Stomach smooth muscle (tissue), 2 donors: ENCODE results near the gene BIK.

ENCODE experiments used
- H3K27ac ChIP-seq: one replicate; pipeline ENCODE4 v1.7.0; 2013; ENCODE audit warnings: mild to moderate bottlenecking, low read length, inconsistent platforms
- H3K27me3 ChIP-seq, 2 donors: one replicate each; pipeline ENCODE4 v1.7.0; 2013; ENCODE audit warnings: low read length in 2 of 2; ENCODE audit not compliant: insufficient read depth in 2 of 2, control insufficient read depth in 1 of 2
- H3K36me3 ChIP-seq, 2 donors: one replicate each; pipeline ENCODE4 v1.7.0; 2013; ENCODE audit warnings: low read length in 2 of 2; ENCODE audit not compliant: control insufficient read depth in 2 of 2, insufficient read depth in 2 of 2
- H3K4me1 ChIP-seq: one replicate; pipeline ENCODE4 v1.7.0; 2013; ENCODE audit warnings: low read length; ENCODE audit not compliant: control insufficient read depth, insufficient read depth
- H3K4me3 ChIP-seq, 2 donors: one replicate each; pipeline ENCODE4 v1.7.0; 2013; ENCODE audit warnings: low read length in 2 of 2
- H3K9ac ChIP-seq, 2 donors: one replicate each; pipeline ENCODE4 v1.7.0; 2013; ENCODE audit warnings: low read length in 2 of 2, mild to moderate bottlenecking in 1 of 2
- H3K9me3 ChIP-seq, 2 donors: one replicate each; pipeline ENCODE4 v1.7.0; 2013; ENCODE audit warnings: low read length in 2 of 2; ENCODE audit not compliant: control insufficient read depth in 2 of 2
- donor health status: healthy.
- donor health status: Pancreatic carcinoma.

Gene BIK

DNA sequence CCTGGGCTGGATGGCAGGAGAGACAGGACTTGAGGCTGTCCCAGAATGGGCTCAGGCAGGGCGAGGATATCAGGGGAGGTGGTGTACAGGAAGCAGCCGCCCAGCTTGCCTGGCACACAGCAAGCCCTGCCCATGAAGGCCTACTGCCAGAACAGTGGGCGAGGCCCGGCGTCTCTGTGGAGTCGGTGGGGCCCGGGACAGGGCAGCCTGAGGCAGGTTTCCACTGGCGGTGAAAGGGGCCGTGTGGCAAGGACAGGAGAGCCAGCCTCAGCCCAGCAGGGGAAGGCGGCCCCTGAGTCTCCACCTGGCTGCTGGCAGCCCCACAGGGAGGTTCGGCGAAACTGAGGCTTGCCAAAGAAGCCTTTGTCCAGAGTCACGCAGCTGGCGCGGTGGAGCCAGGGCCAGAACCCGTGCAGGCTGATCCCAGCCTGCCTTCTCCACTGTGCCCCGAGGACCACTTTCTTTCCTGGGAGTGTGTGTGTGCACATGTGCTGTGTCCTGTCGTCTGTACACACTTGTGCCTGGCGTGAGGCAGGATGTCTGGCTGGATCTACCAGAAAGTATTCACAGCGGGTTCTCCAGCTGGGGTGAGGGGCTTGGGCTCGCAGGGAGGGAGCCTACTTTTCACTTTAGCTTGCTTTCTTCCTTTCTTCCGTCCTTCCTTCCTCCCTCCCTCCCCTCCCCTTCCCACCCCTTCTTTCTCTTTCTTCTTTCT is 42.0 kb downstream of the BIK start:
- H3K4me3 ChIP-seq = peak overlapping the region; percentile 81
- no peaks in the 10 kb centered on the region for H3K9me3 ChIP-seq
- H3K9ac ChIP-seq = peak overlapping the region; percentile 74 to 82
- H3K27me3 ChIP-seq = no peaks in the 10 kb centered on the region
- peaks cover 19% of the 10 kb centered on the region for H3K4me1 ChIP-seq
- H3K27ac ChIP-seq = peak overlapping the region; percentile 58
- no peaks in the 10 kb centered on the region for H3K36me3 ChIP-seq

DNA sequence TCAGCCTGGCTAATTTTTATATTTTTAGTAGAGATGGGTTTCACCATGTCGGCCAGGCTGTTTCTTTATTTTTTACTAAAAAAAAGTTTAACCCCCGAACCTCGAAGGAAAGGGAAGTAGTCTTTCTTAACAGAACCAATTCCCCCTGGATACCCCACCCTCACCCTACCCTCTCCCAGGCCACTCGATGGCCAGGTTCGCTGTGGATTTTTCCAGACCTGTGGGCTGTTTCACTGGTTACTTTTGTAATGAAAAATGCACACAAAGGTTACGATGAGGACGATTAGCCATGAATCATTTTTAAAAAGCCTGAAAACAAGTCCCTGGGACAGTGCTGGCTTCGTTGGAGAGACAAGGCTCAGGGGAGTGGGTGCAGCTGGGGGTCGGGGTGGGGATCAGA is 43.3 kb downstream of the BIK start:
- Histone ChIP-seq H3K27ac (no peak overlapping the region), H3K36me3 (no peaks in the 10 kb centered on the region), H3K4me3 (no peak overlapping the region), H3K9me3 (no peaks in the 10 kb centered on the region), H3K4me1 (peaks cover 19% of the 10 kb centered on the region), H3K27me3 (no peaks in the 10 kb centered on the region), H3K9ac (no peak overlapping the region)

DNA sequence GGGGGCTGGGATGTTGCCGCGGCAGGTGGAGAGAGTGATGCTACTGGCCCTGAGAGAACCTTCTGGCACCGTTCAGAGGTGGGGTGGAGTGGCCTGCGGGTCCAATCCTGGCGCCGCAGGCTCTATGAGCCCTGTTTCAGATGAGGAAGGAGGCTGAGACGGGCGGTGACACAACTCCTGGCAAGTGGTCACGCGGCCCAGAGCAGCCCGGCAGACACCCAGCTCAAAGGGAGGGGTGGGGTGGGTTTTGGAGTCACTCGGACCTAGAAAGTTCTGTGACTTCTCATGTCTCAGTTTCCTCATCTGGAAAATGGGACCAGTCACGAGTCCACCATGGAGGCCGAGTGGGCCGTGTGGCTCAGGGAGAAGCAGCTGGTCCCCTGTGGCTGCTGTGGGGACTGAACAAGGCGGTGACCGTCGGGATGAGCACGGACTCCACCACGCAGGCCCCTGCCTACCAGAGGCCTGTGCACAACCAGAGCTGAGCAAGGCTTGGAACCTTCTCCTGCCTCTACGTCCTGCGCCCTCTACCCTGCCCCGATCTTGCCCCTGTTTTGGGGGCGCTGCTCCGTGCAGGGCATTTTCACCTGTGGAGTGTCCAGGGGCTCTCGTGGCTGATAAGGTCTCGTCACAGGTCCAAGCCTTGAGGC is 44.5 kb downstream of the BIK start:
- no peak overlapping the region for H3K4me3 ChIP-seq
- no peaks in the 10 kb centered on the region for H3K27me3 ChIP-seq
- no peak overlapping the region for H3K9ac ChIP-seq
- H3K9me3 ChIP-seq = no peaks in the 10 kb centered on the region
- H3K36me3 ChIP-seq = peaks cover 0 to 2% of the 10 kb centered on the region in 2 donors
- H3K27ac ChIP-seq = no peak overlapping the region
- peaks cover 23% of the 10 kb centered on the region for H3K4me1 ChIP-seq

DNA sequence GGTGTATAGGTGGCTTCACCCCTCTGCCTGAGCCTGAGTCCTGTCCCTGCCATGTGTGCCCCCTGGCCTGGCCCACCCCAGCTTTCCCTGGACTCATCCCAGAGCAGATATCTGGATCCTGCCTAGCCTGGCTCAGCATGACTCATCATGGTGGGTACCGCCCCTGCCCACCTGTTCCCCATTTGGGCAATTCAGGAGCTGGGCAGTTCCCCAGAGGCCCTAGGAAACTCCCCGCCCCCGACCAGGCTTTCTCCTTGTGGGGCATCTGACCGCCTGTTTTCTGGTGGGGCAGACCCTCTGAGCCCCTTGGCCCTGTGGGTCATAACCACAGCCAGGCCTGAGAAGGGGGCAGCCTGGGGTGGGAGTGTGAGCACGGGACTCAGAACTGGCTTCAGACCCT is 45.2 kb downstream of the BIK start:
- no peak overlapping the region for H3K27ac ChIP-seq
- no peaks in the 10 kb centered on the region for H3K9me3 ChIP-seq
- H3K4me3 ChIP-seq = no peak overlapping the region
- peaks cover 20% of the 10 kb centered on the region for H3K4me1 ChIP-seq
- peaks cover 0 to 4% of the 10 kb centered on the region in 2 donors for H3K36me3 ChIP-seq
- no peak overlapping the region for H3K9ac ChIP-seq
- no peaks in the 10 kb centered on the region for H3K27me3 ChIP-seq

DNA sequence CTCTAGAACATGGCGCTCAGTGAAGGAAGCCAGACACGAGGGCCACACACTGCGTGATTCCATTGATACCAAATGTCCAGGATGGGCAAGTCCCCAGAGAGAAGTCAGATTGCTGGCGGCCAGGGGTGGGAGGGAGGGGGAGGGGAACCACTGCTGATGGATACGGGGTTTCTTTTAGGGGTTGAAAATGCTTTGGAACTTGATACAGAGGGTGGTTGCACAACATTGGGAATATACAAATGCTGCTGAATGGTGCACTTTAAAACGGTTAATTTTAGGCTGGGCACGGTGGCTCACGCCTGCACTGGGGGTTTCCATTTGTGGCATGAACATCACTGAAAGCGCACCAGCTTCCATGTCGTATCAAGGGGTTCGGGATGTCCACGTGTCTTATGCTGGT is 45.9 kb downstream of the BIK start:
- H3K9me3 ChIP-seq = no peaks in the 10 kb centered on the region
- no peak overlapping the region for H3K27ac ChIP-seq
- no peak overlapping the region for H3K9ac ChIP-seq
- H3K4me1 ChIP-seq = peaks cover 17% of the 10 kb centered on the region
- no peaks in the 10 kb centered on the region for H3K27me3 ChIP-seq
- no peak overlapping the region for H3K4me3 ChIP-seq
- H3K36me3 ChIP-seq = peaks cover 0 to 7% of the 10 kb centered on the region in 2 donors

DNA sequence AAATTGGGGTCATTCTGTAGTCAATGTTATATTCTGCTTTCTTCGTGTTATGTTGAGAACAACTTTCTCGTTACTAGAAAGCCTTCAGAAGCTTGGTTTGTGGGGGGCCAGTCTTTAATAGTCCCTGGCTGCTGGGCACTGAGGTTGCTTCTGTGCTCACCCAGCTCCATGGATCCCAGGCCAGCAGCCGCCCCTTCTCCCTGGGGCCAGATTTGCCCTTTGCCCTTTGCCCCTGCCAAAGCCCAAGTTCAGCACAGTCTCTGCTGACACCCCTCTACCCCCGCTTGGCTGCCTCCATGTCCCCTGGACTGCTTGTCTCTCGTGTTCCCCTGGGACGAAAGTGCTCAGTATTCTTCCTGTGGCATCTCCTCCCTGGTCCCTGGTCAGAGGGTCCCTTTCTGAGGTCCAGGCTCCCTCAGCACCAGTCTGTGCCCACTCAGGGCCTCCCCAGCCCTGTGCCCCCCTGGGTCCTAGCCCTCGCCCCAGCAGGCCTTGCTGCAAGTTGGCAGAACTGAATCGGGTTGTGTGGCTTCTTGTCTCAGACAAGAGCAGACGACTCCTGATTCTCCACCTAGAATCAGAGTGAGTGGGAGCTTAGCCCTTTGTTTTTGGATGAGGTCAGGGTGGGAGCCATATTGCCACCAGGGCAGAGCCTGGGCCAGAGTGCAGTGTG is 47.5 kb downstream of the BIK start:
- Histone ChIP-seq H3K4me1 (peaks cover 7% of the 10 kb centered on the region), H3K9ac (no peak overlapping the region), H3K9me3 (no peaks in the 10 kb centered on the region), H3K4me3 (no peak overlapping the region), H3K27ac (no peak overlapping the region), H3K36me3 (peaks cover 0 to 10% of the 10 kb centered on the region in 2 donors), H3K27me3 (no peaks in the 10 kb centered on the region)

DNA sequence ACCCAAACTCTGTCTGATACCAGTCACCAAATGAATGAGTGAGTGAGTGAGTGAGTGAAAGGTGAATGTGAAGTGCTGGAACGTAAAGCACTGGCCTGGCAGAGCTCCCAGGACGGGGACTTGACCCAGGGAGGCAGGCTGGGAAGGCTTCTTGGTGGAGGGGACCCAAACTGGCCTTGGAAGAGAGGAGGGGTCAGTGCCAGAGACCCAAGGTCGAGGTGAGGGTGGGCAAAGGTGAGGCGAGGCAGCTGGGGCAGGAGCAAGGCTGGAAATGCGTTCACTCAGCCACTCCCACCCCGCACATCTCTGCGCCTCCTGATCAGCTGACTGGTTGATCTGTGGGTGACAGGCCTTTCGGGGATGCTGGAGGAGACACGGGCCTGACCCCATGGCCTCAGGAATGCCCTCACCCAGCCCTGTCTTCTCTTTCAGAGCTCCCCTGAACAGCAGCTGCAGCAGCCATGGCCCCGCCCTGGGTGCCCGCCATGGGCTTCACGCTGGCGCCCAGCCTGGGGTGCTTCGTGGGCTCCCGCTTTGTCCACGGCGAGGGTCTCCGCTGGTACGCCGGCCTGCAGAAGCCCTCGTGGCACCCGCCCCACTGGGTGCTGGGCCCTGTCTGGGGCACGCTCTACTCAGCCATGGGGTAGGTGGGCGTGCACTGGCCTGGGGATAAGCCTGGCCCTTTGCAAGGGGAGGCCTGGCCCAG is 48.4 kb downstream of the BIK start:
- H3K4me1 ChIP-seq = peaks cover 9% of the 10 kb centered on the region
- H3K27ac ChIP-seq = no peak overlapping the region
- H3K36me3 ChIP-seq = peaks cover 0 to 10% of the 10 kb centered on the region in 2 donors

DNA sequence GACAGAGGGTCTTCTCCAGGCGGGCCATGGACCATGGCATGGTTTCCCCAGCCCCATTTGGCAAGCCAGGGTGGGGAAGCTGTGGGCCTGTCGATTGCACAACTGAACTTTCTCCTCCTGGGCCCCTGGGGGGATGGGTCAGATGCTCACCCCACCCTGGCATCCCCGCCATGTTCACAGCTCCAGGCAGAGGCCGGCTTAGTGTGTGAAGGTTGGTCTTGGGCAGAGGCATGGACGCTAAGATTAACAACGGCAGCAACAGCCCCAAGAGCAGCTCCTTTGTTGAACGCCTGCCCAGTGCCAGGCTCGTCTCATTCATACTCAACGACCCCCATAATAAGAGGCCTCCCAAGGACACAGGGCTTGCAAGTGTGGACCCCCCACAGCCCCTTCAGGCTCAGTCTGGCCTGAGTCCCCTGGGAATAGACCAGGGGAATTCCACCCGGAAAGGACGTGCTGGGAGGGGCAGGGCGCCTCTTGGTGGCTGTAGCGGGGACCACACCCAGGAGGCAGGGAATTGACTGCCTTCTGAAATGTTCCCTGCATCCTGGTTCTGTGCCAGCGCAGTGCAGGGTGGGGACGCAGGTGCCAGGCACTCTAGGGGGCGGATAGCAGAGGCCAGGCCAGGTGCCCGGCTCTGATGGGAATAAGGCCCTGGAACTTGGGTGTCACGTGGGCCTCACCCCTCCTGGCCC is 49.1 kb downstream of the BIK start:
- Histone ChIP-seq H3K9me3 (no peaks in the 10 kb centered on the region), H3K36me3 (peaks cover 0 to 10% of the 10 kb centered on the region in 2 donors), H3K4me1 (peaks cover 9% of the 10 kb centered on the region), H3K9ac (no peak overlapping the region), H3K27me3 (no peaks in the 10 kb centered on the region), H3K4me3 (no peak overlapping the region), H3K27ac (no peak overlapping the region)

More for the DNA sequence above, 48.4 kb downstream of the BIK start:
- H3K27me3 ChIP-seq = no peaks in the 10 kb centered on the region
- no peak overlapping the region for H3K4me3 ChIP-seq
- no peak overlapping the region for H3K9ac ChIP-seq
- H3K9me3 ChIP-seq = no peaks in the 10 kb centered on the region

DNA sequence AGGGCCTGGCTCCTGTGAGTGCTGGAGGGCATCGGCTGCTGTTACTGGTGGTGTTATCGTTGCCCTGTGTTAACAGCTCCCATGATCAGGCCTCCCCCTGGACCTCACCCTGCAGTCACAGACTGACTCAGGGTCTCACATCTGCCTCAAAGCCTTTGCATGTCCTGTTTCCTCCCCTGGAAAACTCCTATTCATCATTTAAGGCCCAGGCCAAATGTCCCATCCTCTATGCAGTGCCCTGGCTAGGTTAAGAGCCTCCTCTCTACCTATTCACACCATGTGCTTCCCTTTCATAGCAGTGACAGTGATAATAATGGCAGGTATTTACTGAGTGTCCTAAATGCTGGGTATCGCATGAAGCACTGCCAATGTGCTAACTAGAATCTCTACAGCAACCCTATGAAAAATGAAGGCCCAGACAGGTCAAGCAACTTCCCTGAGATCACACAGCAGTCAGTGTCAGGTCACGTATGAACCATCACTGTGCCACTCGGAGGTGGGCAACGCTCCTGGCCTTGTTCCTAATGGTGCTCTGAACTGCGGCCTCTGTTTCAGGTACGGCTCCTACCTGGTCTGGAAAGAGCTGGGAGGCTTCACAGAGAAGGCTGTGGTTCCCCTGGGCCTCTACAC is 50.1 kb downstream of the BIK start:
- H3K9ac ChIP-seq = no peak overlapping the region
- H3K27ac ChIP-seq = no peak overlapping the region
- H3K4me1 ChIP-seq = peaks cover 9% of the 10 kb centered on the region
- H3K9me3 ChIP-seq = no peaks in the 10 kb centered on the region
- no peaks in the 10 kb centered on the region for H3K27me3 ChIP-seq
- no peak overlapping the region for H3K4me3 ChIP-seq
- H3K36me3 ChIP-seq = peaks cover 0 to 10% of the 10 kb centered on the region in 2 donors
